OCI-LY7 (cell line): ENCODE data around the gene ADM2. TPM values are rescaled to one million over a fixed set of nuclear protein-coding genes. Genes with fewer than 3 reads are reported as not detected.

Source experiments
- BruUV-seq: library from RNA; stranded (reverse); fragments of 400-500 nt; replicated peaks from 2 replicates; lab custom pipeline; 2021; lab: Mats Ljungman, UMichigan
- CTCF ChIA-PET: fragments of 300-600 bp; sonication (Branson Sonifier 250); formaldehyde crosslinking; loops from one replicate; lab custom pipeline; 2022; ENCODE audit warnings: antibody characterized with exemption; ENCODE audit not compliant: unreplicated experiment; lab: Charles Lee
- POLR2A ChIA-PET: fragments of 300-600 bp; sonication (Branson Sonifier 250); formaldehyde crosslinking; loops from one replicate; lab custom pipeline; 2022; ENCODE audit warnings: antibody characterized with exemption; lab: Charles Lee
- DNase-seq: peaks from one replicate; pipeline ENCODE4 v3.0.0-alpha.2; 2015; ENCODE audit warnings: low spot score
- H2AFZ ChIP-seq: fragments of 200-600 bp; sonication (generic), shearing (Covaris generic); 2 replicates; pipeline ENCODE4 v1.6.1; 2014; ENCODE audit warnings: mild to moderate bottlenecking, antibody characterized with exemption, low read length, moderate library complexity
- H3K27ac ChIP-seq: fragments of 200-600 bp; sonication (generic); 2 replicates; pipeline ENCODE4 v1.5.1; 2014; ENCODE audit warnings: mixed run types, low read depth, mild to moderate bottlenecking, moderate library complexity, low read length, inconsistent platforms; ENCODE audit not compliant: poor library complexity, severe bottlenecking
- H3K36me3 ChIP-seq: fragments of 200-600 bp; sonication (generic); 2 replicates; pipeline ENCODE4 v1.6.1; 2014; ENCODE audit warnings: mild to moderate bottlenecking, antibody characterized with exemption, low read length, moderate library complexity, mixed read lengths; ENCODE audit not compliant: insufficient read depth
- H3K4me1 ChIP-seq: fragments of 200-600 bp; sonication (generic); 2 replicates; pipeline ENCODE4 v1.5.1; 2014; ENCODE audit warnings: mild to moderate bottlenecking, low read length; ENCODE audit not compliant: insufficient read depth, poor library complexity, severe bottlenecking
- H3K4me2 ChIP-seq: fragments of 200-600 bp; sonication (generic); 2 replicates; pipeline ENCODE4 v1.6.1; 2014; ENCODE audit warnings: mild to moderate bottlenecking, low read length
- H3K4me3 ChIP-seq: fragments of 200-600 bp; sonication (generic); 2 replicates; pipeline ENCODE4 v1.5.1; 2014; ENCODE audit warnings: mild to moderate bottlenecking, low read depth, low read length; ENCODE audit not compliant: poor library complexity, severe bottlenecking
- H3K79me2 ChIP-seq: fragments of 200-600 bp; sonication (generic); 2 replicates; pipeline ENCODE4 v1.6.1; 2016; ENCODE audit warnings: low read depth, mild to moderate bottlenecking, low read length, moderate library complexity, mixed read lengths; ENCODE audit not compliant: insufficient read depth
- H3K9me2 ChIP-seq: fragments of 200-600 bp; sonication (generic); 2 replicates; pipeline ENCODE4 v1.6.1; 2016; ENCODE audit warnings: mild to moderate bottlenecking, low read length, mixed read lengths; ENCODE audit not compliant: insufficient read depth
- H3K9me3 ChIP-seq: fragments of 200-600 bp; sonication (generic); 2 replicates; pipeline ENCODE4 v1.6.1; 2014; ENCODE audit warnings: mild to moderate bottlenecking, mixed run types, low read length, mixed read lengths
- H4K20me1 ChIP-seq: fragments of 200-600 bp; sonication (generic); 2 replicates; pipeline ENCODE4 v1.6.1; 2014; ENCODE audit warnings: mild to moderate bottlenecking, antibody characterized with exemption, low read length, moderate library complexity, mixed read lengths; ENCODE audit not compliant: insufficient read depth
- EZH2phosphoT487 ChIP-seq: fragments of 200-600 bp; sonication (generic); IDR thresholded peaks from 2 replicates; pipeline ENCODE4 v1.6.1; 2018; ENCODE audit warnings: low read depth, borderline replicate concordance, mild to moderate bottlenecking, mixed run types, antibody characterized with exemption, low read length, moderate library complexity, mixed read lengths
- intact Hi-C: fragments of 100-400 bp; cut with micrococcal nuclease; formaldehyde crosslinking; loops from one replicate; pipeline ENCODE4 v1.10.0; 2022; ENCODE audit not compliant: unreplicated experiment
- total RNA-seq, 2 experiments: library from RNA; depleted of rRNA in 1 of 2; stranded (reverse); fragments of >200 nt in 1 of 2; shearing (Covaris generic) in 1 of 2; gene quantifications; 2 replicates each; pipeline ENCODE4 v1.2.3, GENCODE V29; 2014 to 2022
- TF ChIP-seq, protein P1 (sequence below): fragments of 200-600 bp; sonication (generic); conservative IDR thresholded peaks from 2 replicates; pipeline ENCODE4 v1.5.1; 2014; ENCODE audit warnings: mild to moderate bottlenecking, antibody characterized with exemption, low read length, moderate library complexity, mixed read lengths

Gene ADM2
- total RNA-seq, 2 experiments from 2014 or later = 4.3 to 7.9 TPM

DNA sequence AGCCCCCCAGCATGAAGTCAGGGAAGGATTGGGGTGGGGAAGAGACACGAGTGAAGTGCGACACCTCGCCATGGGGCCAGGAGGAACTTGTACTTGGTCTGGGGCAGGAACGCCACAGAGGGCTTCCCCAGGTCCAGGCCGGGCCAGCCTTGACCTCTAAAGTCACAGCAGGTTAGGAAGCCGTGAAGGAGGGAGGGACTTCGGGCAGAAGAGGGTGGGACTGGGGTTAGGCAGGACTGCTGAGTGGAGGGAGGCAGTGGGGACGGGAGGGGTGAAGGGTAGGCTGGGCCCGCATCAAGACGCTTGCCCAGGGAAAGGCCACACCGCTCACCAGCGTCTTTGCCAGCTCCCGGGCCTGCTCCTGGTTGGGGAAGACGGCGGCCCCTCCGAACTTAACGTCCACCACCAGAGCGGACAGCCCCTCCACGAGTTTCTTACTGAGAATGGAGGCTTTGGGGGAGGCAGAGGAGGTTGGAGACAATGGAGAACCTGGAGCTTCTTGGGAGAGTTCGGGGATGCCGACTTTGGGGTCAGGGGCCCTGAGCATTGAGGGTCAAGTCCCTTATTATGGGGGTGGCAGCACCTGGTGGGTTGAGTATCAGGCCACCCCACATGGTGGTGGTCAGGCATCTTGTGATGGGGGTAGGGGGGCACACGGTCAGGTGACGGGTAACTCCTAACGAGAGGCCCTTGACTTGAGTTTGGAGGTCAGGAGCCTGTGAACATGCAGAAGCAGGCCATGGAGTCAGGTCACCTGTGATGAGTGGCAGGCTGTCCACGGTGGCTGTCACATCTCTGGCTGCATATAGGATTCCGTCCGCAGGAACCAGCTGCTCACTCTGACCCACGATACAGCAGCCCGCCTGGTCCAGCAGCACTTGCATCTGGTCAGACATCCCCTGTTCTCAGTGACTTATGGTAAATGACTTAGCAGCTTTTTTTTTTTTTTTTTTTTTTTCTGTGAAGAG, 45.8 kb downstream of the ADM2 start:
- no TSS peak for BruUV-seq
- peak; percentile 60 for DNase-seq
- TF ChIP-seq, protein P1, sequence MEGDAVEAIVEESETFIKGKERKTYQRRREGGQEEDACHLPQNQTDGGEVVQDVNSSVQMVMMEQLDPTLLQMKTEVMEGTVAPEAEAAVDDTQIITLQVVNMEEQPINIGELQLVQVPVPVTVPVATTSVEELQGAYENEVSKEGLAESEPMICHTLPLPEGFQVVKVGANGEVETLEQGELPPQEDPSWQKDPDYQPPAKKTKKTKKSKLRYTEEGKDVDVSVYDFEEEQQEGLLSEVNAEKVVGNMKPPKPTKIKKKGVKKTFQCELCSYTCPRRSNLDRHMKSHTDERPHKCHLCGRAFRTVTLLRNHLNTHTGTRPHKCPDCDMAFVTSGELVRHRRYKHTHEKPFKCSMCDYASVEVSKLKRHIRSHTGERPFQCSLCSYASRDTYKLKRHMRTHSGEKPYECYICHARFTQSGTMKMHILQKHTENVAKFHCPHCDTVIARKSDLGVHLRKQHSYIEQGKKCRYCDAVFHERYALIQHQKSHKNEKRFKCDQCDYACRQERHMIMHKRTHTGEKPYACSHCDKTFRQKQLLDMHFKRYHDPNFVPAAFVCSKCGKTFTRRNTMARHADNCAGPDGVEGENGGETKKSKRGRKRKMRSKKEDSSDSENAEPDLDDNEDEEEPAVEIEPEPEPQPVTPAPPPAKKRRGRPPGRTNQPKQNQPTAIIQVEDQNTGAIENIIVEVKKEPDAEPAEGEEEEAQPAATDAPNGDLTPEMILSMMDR = no peak
- no peak for TF ChIP-seq EZH2phosphoT487
- no peaks in the 10 kb centered on the region for H4K20me1 ChIP-seq
- H3K9me2 ChIP-seq = no peaks in the 10 kb centered on the region
- ChIA-PET POLR2A (no interaction called here), CTCF (no interaction called here)
- H3K9me3 ChIP-seq = no peaks in the 10 kb centered on the region
- intact Hi-C loops = loop anchor here (2.0 to 5.0 kb wide), 3 partner anchors 36 to 285 kb away; partner anchors contain the start of gene SYCE3
- H3K4me3 ChIP-seq = peak overlapping the region; percentile 77
- H2AFZ ChIP-seq = peak overlapping the region; percentile 31; the same call in 1 of the 2 replicates
- peak overlapping the region; percentile 86 for H3K4me2 ChIP-seq
- peaks cover 39% of the 10 kb centered on the region for H3K4me1 ChIP-seq
- H3K27ac ChIP-seq = peak overlapping the region; percentile 92
- peaks cover 30% of the 10 kb centered on the region for H3K36me3 ChIP-seq
- peaks cover 4% of the 10 kb centered on the region; the same call in 1 of the 2 replicates for H3K79me2 ChIP-seq

DNA sequence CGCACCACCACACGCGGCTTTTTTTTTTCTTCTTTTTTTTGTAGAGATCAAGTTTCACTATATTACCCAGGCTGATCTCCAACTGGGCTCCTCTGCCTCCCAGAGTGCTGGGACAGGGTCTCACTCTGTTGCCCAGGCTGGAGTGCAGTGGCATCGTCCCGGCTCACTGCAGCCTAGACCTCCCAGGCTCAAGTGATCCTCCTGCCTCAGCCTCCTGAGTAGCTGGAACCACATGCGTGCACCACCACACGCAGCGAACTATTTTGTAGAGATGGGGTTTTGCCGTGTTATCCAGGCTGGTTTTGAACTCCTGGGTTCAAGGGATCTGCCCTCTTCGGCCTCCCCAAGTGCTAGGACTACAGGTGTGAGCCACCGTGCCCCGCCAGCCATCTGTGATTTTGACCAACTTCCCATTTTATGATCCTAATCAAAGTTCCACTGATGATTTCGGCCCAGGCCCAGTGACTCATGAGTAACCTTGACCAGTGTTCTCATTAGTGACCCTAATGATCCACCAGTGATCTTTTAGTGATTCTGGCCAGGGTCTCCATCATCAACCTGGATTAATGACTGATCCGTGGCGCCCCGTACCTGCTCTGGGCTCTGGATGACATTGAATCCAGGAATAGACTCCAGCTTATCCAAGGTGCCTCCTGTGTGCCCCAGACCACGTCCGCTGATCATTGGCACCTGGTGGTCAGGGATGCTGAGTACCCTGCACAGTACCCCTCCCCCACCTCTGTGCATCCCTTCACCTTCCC, 46.8 kb downstream of the ADM2 start:
- ChIA-PET CTCF (interaction anchor here (0.6 kb wide), 1 partner anchor 19 kb away, joined by 5 read pairs; no protein-coding TSS in a partner anchor), POLR2A (no interaction called here)
- H3K4me2 ChIP-seq = no peak overlapping the region
- no peaks in the 10 kb centered on the region for H4K20me1 ChIP-seq
- DNase-seq = peak; percentile 20
- H3K9me2 ChIP-seq = no peaks in the 10 kb centered on the region
- peaks cover 49% of the 10 kb centered on the region for H3K4me1 ChIP-seq
- no peak overlapping the region for H2AFZ ChIP-seq
- peaks cover 4% of the 10 kb centered on the region; the same call in 1 of the 2 replicates for H3K79me2 ChIP-seq
- intact Hi-C loops = loop anchor here (2.0 to 5.0 kb wide), 3 partner anchors 35 to 286 kb away; partner anchors contain the start of gene SYCE3
- no peaks in the 10 kb centered on the region for H3K9me3 ChIP-seq
- H3K27ac ChIP-seq = no peak overlapping the region
- no TSS peak for BruUV-seq
- H3K4me3 ChIP-seq = no peak overlapping the region
- no peak for TF ChIP-seq EZH2phosphoT487
- TF ChIP-seq, protein P1 = no peak
- peaks cover 20% of the 10 kb centered on the region for H3K36me3 ChIP-seq
